Measurements from ENCODE around the gene PACRG. TPM values are rescaled to one million over a fixed set of nuclear protein-coding genes. Genes with fewer than 3 reads are reported as not detected.

Gene PACRG
- total and polyA plus RNA-seq, 2 of the 13 experiments (the other 11 are each of a cell fraction or from before 2014, with no cell fraction given) = 0.13 TPM; not detected in 1

DNA sequence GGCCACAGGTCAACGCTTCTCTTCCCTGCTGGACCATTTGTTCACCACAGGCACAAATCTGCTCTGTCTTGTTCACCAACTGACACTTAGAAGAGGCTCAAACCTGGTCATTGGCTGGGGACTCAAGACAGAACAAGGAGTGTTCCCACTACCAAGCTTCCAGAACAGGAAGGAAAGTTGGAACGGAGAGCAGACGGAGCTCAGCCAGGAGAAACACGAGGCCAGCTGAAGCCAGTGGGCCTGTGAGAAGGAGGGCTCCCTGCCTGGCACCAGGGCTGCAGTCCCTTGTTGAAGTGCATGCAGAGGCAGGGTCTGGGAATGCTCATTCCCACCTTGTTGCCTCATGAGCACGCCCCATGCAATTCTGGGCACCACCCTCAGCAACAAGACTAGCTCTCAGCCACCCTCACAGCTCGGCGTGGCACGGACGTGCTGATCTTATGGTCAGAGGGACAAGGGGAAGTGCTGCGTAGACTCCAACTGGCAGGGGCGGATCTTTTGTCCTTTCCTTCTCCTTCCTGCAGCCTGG, 450.2 kb downstream of the PACRG start:
- no peak for TF ChIP-seq MEIS1 (CRISPR knock-in tag; IDR thresholded peaks at IDR 0.05; ENCODE audit: borderline replicate concordance)
- TF ChIP-seq HOXA5 (CRISPR knock-in tag; IDR thresholded peaks at IDR 0.05) = no peak
- TF ChIP-seq HNRNPH1 (optimal IDR thresholded peaks at IDR 0.05; ENCODE audit: low read depth, low read length) = no peak
- H3K79me2 ChIP-seq (ENCODE audit: insufficient read depth, low read length) = no peaks in the 10 kb centered on the region
- no peak overlapping the region for H3K27ac ChIP-seq (ENCODE audit: extremely low read length, insufficient read depth, low read length)
- BruUV-seq (replicated peaks) = no TSS peak
- no peaks in the 10 kb centered on the region for H4K20me1 ChIP-seq (ENCODE audit: insufficient read depth, low read length)
- DNase-seq (ENCODE audit: low spot score) = no peak
- ChIA-PET CTCF (ENCODE audit: low intra/inter-chr PET ratio, low total read pairs) (no interaction called here), POLR2A (no interaction called here)
- H3K4me3 ChIP-seq (replicated peaks in 1 of 3; ENCODE audit: insufficient read depth in 1 of 3, low read depth in 2 of 3, low read length in 3 of 3) = no peak overlapping the region
- peaks cover 0 to 12% of the 10 kb centered on the region in 2 experiments; a peak in 4 of 5 replicates for H3K27me3 ChIP-seq (ENCODE audit: control insufficient read depth in 1 of 2, insufficient read depth in 2 of 2, low read length in 2 of 2)
- H3K4me2 ChIP-seq (ENCODE audit: low read depth, low read length) = no peak overlapping the region
- no peak for ATAC-seq
- WGBS (ENCODE audit: low lambda C conversion rate) = 90% methylated on average over 5 of the region's 11 CpGs
- intact Hi-C loops (cut with micrococcal nuclease; ENCODE audit: unreplicated experiment) = no loop called here
- H3K9me3 ChIP-seq (ENCODE audit: low read length) = no peaks in the 10 kb centered on the region
- in situ Hi-C loops (cut with HindIII; ENCODE audit: extremely low pct_ligation_motif_present, low pct_unique_long_range_greater_than_20kb) = loop anchor here (25.0 kb wide), 1 partner anchor 934 kb away; no protein-coding TSS in a partner anchor
- H3K9ac ChIP-seq (ENCODE audit: insufficient read depth, low read depth, low read length) = no peak overlapping the region
- no peak overlapping the region for H2AFZ ChIP-seq (ENCODE audit: low read length)
- no peaks in the 10 kb centered on the region for H3K36me3 ChIP-seq (replicated peaks in 1 of 2; ENCODE audit: control insufficient read depth in 1 of 2, insufficient read depth in 2 of 2, low read length in 2 of 2)
- H3K4me1 ChIP-seq (ENCODE audit: insufficient read depth, low read length) = peaks cover 18% of the 10 kb centered on the region
- FAIRE-seq = no peak

DNA sequence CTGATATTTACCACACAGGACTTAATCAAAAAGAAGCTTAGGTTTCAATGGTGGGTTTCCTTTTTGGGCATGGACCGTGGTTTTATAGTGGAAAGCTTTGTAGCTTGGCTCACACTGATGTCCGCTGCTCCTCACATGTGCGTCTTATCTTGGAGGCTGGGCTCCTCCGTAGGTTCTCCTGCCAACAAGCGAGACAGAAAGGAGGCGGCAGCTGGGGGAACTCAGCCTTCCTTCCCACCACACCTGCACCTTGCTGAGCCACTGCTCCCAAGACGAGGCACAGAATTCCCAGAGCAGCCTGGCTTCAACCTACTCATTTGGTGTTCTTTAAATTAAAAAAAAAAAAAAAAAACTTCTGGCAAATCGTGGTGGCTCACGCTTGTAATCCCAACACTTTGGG, 451.3 kb downstream of the PACRG start:
- Histone ChIP-seq H3K27me3 (ENCODE audit: control insufficient read depth in 1 of 2, insufficient read depth in 2 of 2, low read length in 2 of 2) (peaks cover 0 to 12% of the 10 kb centered on the region in 2 experiments; a peak in 4 of 5 replicates), H3K9me3 (ENCODE audit: low read length) (no peaks in the 10 kb centered on the region), H3K27ac (ENCODE audit: extremely low read length, insufficient read depth, low read length) (no peak overlapping the region), H3K4me1 (ENCODE audit: insufficient read depth, low read length) (peaks cover 18% of the 10 kb centered on the region), H4K20me1 (ENCODE audit: insufficient read depth, low read length) (no peaks in the 10 kb centered on the region), H3K36me3 (replicated peaks in 1 of 2; ENCODE audit: control insufficient read depth in 1 of 2, insufficient read depth in 2 of 2, low read length in 2 of 2) (no peaks in the 10 kb centered on the region), H2AFZ (ENCODE audit: low read length) (no peak overlapping the region), H3K4me2 (ENCODE audit: low read depth, low read length) (no peak overlapping the region), H3K4me3 (replicated peaks in 1 of 3; ENCODE audit: insufficient read depth in 1 of 3, low read depth in 2 of 3, low read length in 3 of 3) (no peak overlapping the region), H3K9ac (ENCODE audit: insufficient read depth, low read depth, low read length) (no peak overlapping the region), H3K79me2 (ENCODE audit: insufficient read depth, low read length) (no peaks in the 10 kb centered on the region)
- ChIA-PET POLR2A (no interaction called here), CTCF (ENCODE audit: low intra/inter-chr PET ratio, low total read pairs) (no interaction called here)
- FAIRE-seq (no peak), DNase-seq (ENCODE audit: low spot score) (no peak), ATAC-seq (no peak)
- intact Hi-C loops (cut with micrococcal nuclease; ENCODE audit: unreplicated experiment) (no loop called here), in situ Hi-C loops (cut with HindIII; ENCODE audit: extremely low pct_ligation_motif_present, low pct_unique_long_range_greater_than_20kb) (loop anchor here (25.0 kb wide), 1 partner anchor 933 kb away; no protein-coding TSS in a partner anchor)
- WGBS (ENCODE audit: low lambda C conversion rate) = 65% methylated on average over 9 of the region's 9 CpGs
- no TSS peak for BruUV-seq (replicated peaks)
- TF ChIP-seq ZNF138 (CRISPR knock-in tag; IDR thresholded peaks at IDR 0.05; ENCODE audit: low read depth) (no peak), ZNF850 (CRISPR knock-in tag; conservative IDR thresholded peaks at IDR 0.05) (no peak), ZSCAN22 (CRISPR knock-in tag; IDR thresholded peaks at IDR 0.05) (no peak), PHB2 (IDR thresholded peaks at IDR 0.05; ENCODE audit: partially characterized antibody) (no peak), EHMT2 (IDR thresholded peaks at IDR 0.05; ENCODE audit: borderline replicate concordance, low read depth, low read length) (no peak), SAFB2 (CRISPR knock-in tag; IDR thresholded peaks at IDR 0.05; ENCODE audit: borderline replicate concordance, low read depth) (no peak), GZF1 (CRISPR knock-in tag; IDR thresholded peaks at IDR 0.05) (no peak), ZNF552 (CRISPR knock-in tag; IDR thresholded peaks at IDR 0.05; ENCODE audit: borderline replicate concordance) (no peak), NFE2L2 (IDR thresholded peaks at IDR 0.05; ENCODE audit: low read length) (no peak)
- TF ChIP-seq, protein P1, sequence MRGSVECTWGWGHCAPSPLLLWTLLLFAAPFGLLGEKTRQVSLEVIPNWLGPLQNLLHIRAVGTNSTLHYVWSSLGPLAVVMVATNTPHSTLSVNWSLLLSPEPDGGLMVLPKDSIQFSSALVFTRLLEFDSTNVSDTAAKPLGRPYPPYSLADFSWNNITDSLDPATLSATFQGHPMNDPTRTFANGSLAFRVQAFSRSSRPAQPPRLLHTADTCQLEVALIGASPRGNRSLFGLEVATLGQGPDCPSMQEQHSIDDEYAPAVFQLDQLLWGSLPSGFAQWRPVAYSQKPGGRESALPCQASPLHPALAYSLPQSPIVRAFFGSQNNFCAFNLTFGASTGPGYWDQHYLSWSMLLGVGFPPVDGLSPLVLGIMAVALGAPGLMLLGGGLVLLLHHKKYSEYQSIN (CRISPR knock-in tag; IDR thresholded peaks at IDR 0.05; ENCODE audit: borderline replicate concordance) = no peak
- TF ChIP-seq, protein P2, sequence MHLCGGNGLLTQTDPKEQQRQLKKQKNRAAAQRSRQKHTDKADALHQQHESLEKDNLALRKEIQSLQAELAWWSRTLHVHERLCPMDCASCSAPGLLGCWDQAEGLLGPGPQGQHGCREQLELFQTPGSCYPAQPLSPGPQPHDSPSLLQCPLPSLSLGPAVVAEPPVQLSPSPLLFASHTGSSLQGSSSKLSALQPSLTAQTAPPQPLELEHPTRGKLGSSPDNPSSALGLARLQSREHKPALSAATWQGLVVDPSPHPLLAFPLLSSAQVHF (CRISPR knock-in tag; IDR thresholded peaks at IDR 0.05) = no peak
